ENCODE results near the gene RBM5.

Gene RBM5

GRCh38 chr3:50135964-50136363 lies 47.2 kb downstream of the RBM5 start:
- H3K9me3 ChIP-seq: no peaks in the 10 kb centered on the region
- H3K27me3 ChIP-seq: no peaks in the 10 kb centered on the region
- no peak for TF ChIP-seq CTCF (IDR thresholded peaks at IDR 0.05)
- H3K4me1 ChIP-seq: peaks cover 0 to 19% (median 6%) of the 10 kb centered on the region in 4 donors
- no peak overlapping the region for H3K27ac ChIP-seq
- intact Hi-C loops (cut with DNase I; ENCODE audit: low total_unique reads): no loop called here
- no peaks in the 10 kb centered on the region for H3K36me3 ChIP-seq
- no peak for DNase-seq
- H3K4me3 ChIP-seq: no peak overlapping the region

DNA sequence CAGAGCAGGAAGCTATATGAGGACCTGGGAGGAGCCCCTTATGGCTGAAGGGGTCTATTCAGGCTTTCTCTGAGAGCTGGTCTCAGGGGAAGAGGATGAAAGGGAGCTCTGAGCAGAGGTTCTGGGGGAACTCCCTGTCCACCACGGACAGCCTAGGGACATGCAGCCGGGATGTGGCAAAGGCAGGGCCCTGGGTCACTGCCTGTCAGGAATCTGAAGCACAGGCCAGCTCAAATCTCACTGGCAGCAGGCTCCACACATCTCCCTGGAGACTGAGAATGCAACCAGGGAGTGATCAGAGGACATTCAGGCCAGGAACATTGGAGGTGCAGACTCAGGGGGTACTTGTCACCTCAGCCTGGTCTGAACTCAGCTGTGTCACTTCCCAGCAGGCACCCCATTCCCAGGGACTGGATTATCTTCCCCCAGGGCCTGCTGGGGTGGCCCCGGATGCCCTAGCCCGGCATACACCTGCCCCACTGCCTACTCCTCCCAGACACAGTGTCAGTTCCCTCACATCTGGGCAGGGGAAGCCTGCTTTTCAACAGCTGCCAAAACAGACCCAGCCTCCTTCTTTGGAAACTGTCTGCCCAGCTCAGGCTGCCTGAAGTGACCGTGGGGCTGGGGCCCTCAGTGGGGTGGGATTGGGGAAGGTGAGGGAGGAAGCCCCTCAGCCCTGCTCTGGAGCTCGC lies 48.1 kb downstream of the RBM5 start:
- H3K4me1 ChIP-seq: peaks cover 0 to 19% (median 6%) of the 10 kb centered on the region in 4 donors
- no peak for DNase-seq
- H3K27me3 ChIP-seq: no peaks in the 10 kb centered on the region
- no peaks in the 10 kb centered on the region for H3K9me3 ChIP-seq
- intact Hi-C loops (cut with DNase I; ENCODE audit: low total_unique reads): no loop called here
- TF ChIP-seq CTCF (IDR thresholded peaks at IDR 0.05): no peak
- H3K36me3 ChIP-seq: no peaks in the 10 kb centered on the region
- H3K27ac ChIP-seq: no peak overlapping the region
- no peak overlapping the region for H3K4me3 ChIP-seq

DNA sequence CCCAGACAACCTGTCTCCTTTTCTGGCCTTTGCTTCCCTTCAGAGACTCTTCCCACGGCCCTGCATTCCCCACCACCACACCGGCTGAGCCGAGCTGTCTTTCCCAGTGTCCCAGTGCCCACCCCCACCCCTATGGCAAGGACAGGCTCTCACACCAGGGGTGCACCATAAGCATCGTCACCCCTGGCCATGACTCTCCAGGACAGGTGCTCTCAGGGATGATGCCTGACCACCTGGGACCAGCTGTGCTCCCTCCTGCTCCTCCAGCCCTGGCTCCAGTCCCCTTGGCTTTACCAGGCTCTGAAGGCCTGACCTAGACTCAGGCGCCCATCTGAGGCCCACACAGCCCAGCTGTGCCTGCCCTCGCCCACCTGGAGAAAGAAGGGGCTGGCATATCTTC lies 48.8 kb downstream of the RBM5 start:
- Histone ChIP-seq H3K4me1 (peaks cover 0 to 19% (median 6%) of the 10 kb centered on the region in 4 donors), H3K27me3 (no peaks in the 10 kb centered on the region), H3K9me3 (no peaks in the 10 kb centered on the region), H3K27ac (no peak overlapping the region), H3K36me3 (no peaks in the 10 kb centered on the region), H3K4me3 (no peak overlapping the region)
- intact Hi-C loops (cut with DNase I; ENCODE audit: low total_unique reads): no loop called here
- no peak for TF ChIP-seq CTCF (IDR thresholded peaks at IDR 0.05)
- no peak for DNase-seq

DNA sequence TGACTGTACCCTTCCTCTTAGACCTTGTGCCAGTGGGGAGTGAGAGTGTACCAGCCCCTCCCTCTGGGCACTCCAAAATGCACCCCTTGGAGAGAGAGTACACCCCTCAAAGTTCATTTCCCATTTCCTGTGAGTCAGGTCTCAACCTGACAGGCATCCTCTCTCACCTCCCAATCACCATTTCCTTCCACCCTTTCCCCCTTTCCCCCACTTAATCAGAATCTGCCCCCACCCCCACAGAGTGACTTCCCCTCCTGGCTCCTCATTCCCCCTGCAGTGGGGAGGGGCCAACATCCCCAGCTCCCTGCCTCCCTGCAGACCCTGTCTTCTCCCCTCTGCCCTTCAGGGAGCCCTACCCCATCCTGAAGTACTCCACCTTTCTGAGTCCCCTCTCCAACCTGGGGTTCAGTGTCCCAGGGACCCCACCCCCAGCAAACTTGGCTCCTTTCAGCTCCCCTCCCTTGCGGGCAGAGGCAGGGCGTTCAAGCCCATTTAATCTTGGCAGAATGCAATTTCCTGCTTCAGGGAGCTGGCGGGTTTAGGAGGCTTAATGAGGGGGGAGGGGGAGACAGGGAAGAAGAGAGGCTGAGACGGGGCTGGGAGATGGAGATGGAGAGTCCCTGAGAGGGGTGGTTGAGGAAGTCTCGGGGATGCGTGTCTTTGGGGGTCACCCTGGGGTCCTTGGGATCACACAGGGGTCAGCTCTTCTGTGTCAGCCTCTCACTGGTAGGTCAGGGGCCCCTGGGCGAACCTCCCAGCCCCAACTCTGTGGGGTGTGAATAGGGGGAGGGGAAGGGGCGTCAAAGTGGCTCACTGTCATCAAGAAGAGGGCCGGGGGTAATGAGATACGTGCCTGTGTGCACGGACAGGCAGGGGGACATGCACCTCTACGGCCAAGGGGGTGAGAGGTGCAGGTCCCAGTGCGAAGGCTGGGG lies 49.8 kb downstream of the RBM5 start:
- Histone ChIP-seq H3K4me3 (no peak overlapping the region), H3K27me3 (no peaks in the 10 kb centered on the region), H3K27ac (no peak overlapping the region), H3K4me1 (peaks cover 0 to 19% (median 6%) of the 10 kb centered on the region in 4 donors), H3K9me3 (no peaks in the 10 kb centered on the region), H3K36me3 (no peaks in the 10 kb centered on the region)
- DNase-seq: no peak
- intact Hi-C loops (cut with DNase I; ENCODE audit: low total_unique reads): no loop called here
- TF ChIP-seq CTCF (IDR thresholded peaks at IDR 0.05): no peak

GRCh38 chr3:50139308-50139707 lies 50.6 kb downstream of the RBM5 start:
- H3K4me3 ChIP-seq: no peak overlapping the region
- no peaks in the 10 kb centered on the region for H3K27me3 ChIP-seq
- no peak overlapping the region for H3K27ac ChIP-seq
- TF ChIP-seq CTCF (IDR thresholded peaks at IDR 0.05): no peak
- H3K9me3 ChIP-seq: no peaks in the 10 kb centered on the region
- DNase-seq: no peak
- H3K4me1 ChIP-seq: peaks cover 0 to 19% (median 6%) of the 10 kb centered on the region in 4 donors
- intact Hi-C loops (cut with DNase I; ENCODE audit: low total_unique reads): no loop called here
- no peaks in the 10 kb centered on the region for H3K36me3 ChIP-seq

Data from tibial artery (tissue), 4 donors.